Measurements from ENCODE around the gene MTARC2. TPM values are rescaled to one million over a fixed set of nuclear protein-coding genes. Genes with fewer than 3 reads are reported as not detected.

The MTARC2 gene
- total RNA-seq, 1 experiment from 2014 or later = 16.5 TPM

GRCh38 chr1:220727519-220727918 lies 20.6 kb upstream of the MTARC2 start:
- Histone ChIP-seq H3K36me3 (ENCODE audit: control insufficient read depth, insufficient read depth, low read length) (no peaks in the 10 kb centered on the region), H3K4me3 (ENCODE audit: low read depth, low read length) (no peak overlapping the region), H3K9me3 (no peaks in the 10 kb centered on the region; the same call in 1 of the 2 replicates), H3K27me3 (replicated peaks; ENCODE audit: control insufficient read depth, insufficient read depth, low read length) (no peaks in the 10 kb centered on the region), H3K4me1 (peaks cover 3% of the 10 kb centered on the region)
- H3K27ac Mint-ChIP-seq (ENCODE audit: unreplicated experiment) = no peak overlapping the region
- intact Hi-C loops (cut with micrococcal nuclease; ENCODE audit: unreplicated experiment) = no loop called here
- H3K4me1 Mint-ChIP-seq (ENCODE audit: low read depth, unreplicated experiment) = peaks cover 7% of the 10 kb centered on the region
- no peak overlapping the region for H3K4me3 Mint-ChIP-seq (ENCODE audit: unreplicated experiment)
- no peak for DNase-seq
- POLR2A ChIA-PET = no interaction called here
- peaks cover 7% of the 10 kb centered on the region for H3K27me3 Mint-ChIP-seq (ENCODE audit: insufficient read depth, unreplicated experiment)
- peaks cover 10% of the 10 kb centered on the region for H3K9me3 Mint-ChIP-seq (ENCODE audit: unreplicated experiment)
- BruUV-seq (replicated peaks) = no TSS peak
- CTCF ChIA-PET = no interaction called here
- no peak for TF ChIP-seq CTCF (IDR thresholded peaks at IDR 0.05; ENCODE audit: insufficient read depth in 1 of 2, low read depth in 1 of 2, low read length in 1 of 2, severe bottlenecking in 1 of 2, unreplicated experiment in 1 of 2)
- H3K36me3 Mint-ChIP-seq (ENCODE audit: insufficient read depth, unreplicated experiment) = no peaks in the 10 kb centered on the region

- ChIA-PET POLR2A (no interaction called here), CTCF (no interaction called here)
- Histone ChIP-seq H3K36me3 (ENCODE audit: control insufficient read depth, insufficient read depth, low read length) (no peaks in the 10 kb centered on the region), H3K27me3 (replicated peaks; ENCODE audit: control insufficient read depth, insufficient read depth, low read length) (no peaks in the 10 kb centered on the region), H3K9me3 (no peaks in the 10 kb centered on the region), H3K4me1 (peaks cover 22% of the 10 kb centered on the region), H3K4me3 (ENCODE audit: low read depth, low read length) (no peak overlapping the region)
- no peaks in the 10 kb centered on the region for H3K36me3 Mint-ChIP-seq (ENCODE audit: insufficient read depth, unreplicated experiment)
- peaks cover 14% of the 10 kb centered on the region for H3K4me1 Mint-ChIP-seq (ENCODE audit: low read depth, unreplicated experiment)
- H3K27me3 Mint-ChIP-seq (ENCODE audit: insufficient read depth, unreplicated experiment) = peaks cover 7% of the 10 kb centered on the region
- intact Hi-C loops (cut with micrococcal nuclease; ENCODE audit: unreplicated experiment) = loop anchor here (5.0 kb wide), 1 partner anchor 183 kb away; no protein-coding TSS in a partner anchor
- no TSS peak for BruUV-seq (replicated peaks)
- no peak for TF ChIP-seq CTCF (IDR thresholded peaks at IDR 0.05; ENCODE audit: insufficient read depth in 1 of 2, low read depth in 1 of 2, low read length in 1 of 2, severe bottlenecking in 1 of 2, unreplicated experiment in 1 of 2)
- no peak overlapping the region for H3K27ac Mint-ChIP-seq (ENCODE audit: unreplicated experiment)
- peaks cover 8% of the 10 kb centered on the region for H3K9me3 Mint-ChIP-seq (ENCODE audit: unreplicated experiment)
- H3K4me3 Mint-ChIP-seq (ENCODE audit: unreplicated experiment) = no peak overlapping the region
- DNase-seq = no peak
Measured at GRCh38 chr1:220730486-220730885, 17.6 kb upstream of the MTARC2 start.

- no peaks in the 10 kb centered on the region for H3K36me3 Mint-ChIP-seq (ENCODE audit: insufficient read depth, unreplicated experiment)
- no peak for TF ChIP-seq CTCF (IDR thresholded peaks at IDR 0.05; ENCODE audit: insufficient read depth in 1 of 2, low read depth in 1 of 2, low read length in 1 of 2, severe bottlenecking in 1 of 2, unreplicated experiment in 1 of 2)
- peaks cover 7% of the 10 kb centered on the region for H3K9me3 Mint-ChIP-seq (ENCODE audit: unreplicated experiment)
- H3K4me1 Mint-ChIP-seq (ENCODE audit: low read depth, unreplicated experiment) = peaks cover 6% of the 10 kb centered on the region
- DNase-seq = no peak
- no peaks in the 10 kb centered on the region for H3K27me3 ChIP-seq (replicated peaks; ENCODE audit: control insufficient read depth, insufficient read depth, low read length)
- ChIA-PET POLR2A (interaction anchor here (0.9 kb wide), 1 partner anchor 41 kb away, joined by 3 read pairs; no protein-coding TSS in a partner anchor), CTCF (interaction anchor here (1.6 kb wide), 1 partner anchor 45 kb away, joined by 15 read pairs; no protein-coding TSS in a partner anchor)
- BruUV-seq (replicated peaks) = no TSS peak
- no peak overlapping the region for H3K4me3 ChIP-seq (ENCODE audit: low read depth, low read length)
- H3K27me3 Mint-ChIP-seq (ENCODE audit: insufficient read depth, unreplicated experiment) = no peaks in the 10 kb centered on the region
- no peak overlapping the region for H3K27ac Mint-ChIP-seq (ENCODE audit: unreplicated experiment)
- H3K4me1 ChIP-seq = peaks cover 22% of the 10 kb centered on the region
- no peaks in the 10 kb centered on the region for H3K36me3 ChIP-seq (ENCODE audit: control insufficient read depth, insufficient read depth, low read length)
- H3K4me3 Mint-ChIP-seq (ENCODE audit: unreplicated experiment) = no peak overlapping the region
- intact Hi-C loops (cut with micrococcal nuclease; ENCODE audit: unreplicated experiment) = loop anchor here (5.0 kb wide), 1 partner anchor 185 kb away; no protein-coding TSS in a partner anchor
- H3K9me3 ChIP-seq = no peaks in the 10 kb centered on the region
Measured at GRCh38 chr1:220732137-220732536, 16.0 kb upstream of the MTARC2 start.

Data from Caco-2 (cell line).